ENCODE measurements around the gene USP3.
A peak's percentile ranks its signal among the peaks of the same experiment; 100 is the strongest.
"Not testable (repeated sequence)": the region's sequence is repeated elsewhere in the genome, so short reads cannot be mapped to it uniquely, and the experiment has no call there.

USP3 gene

GRCh38 chr15:63597038-63597790 is 92.8 kb downstream of the USP3 start, which contains the start of gene FBXL22:
TSS of gene FBXL22 (plus strand) at chr15:63597387. CDS start at chr15:63597393, 6 bp downstream.
- no peak for DNase-seq

- DNase-seq = no peak
Observed at GRCh38 chr15:63597821-63598220, 93.4 kb downstream of the USP3 start.

- no peak for DNase-seq
Observed at GRCh38 chr15:63598473-63599400, 94.3 kb downstream of the USP3 start.

GRCh38 chr15:63599401-63600000 is 95.1 kb downstream of the USP3 start:
- peak; percentile 46 for DNase-seq

- no peak for DNase-seq
Observed at GRCh38 chr15:63600001-63600615, 95.7 kb downstream of the USP3 start.

- DNase-seq = peak; percentile 90
Observed at GRCh38 chr15:63600616-63601025, 96.2 kb downstream of the USP3 start.

GRCh38 chr15:63601026-63601703 is 96.8 kb downstream of the USP3 start:
- peak; percentile 41 for DNase-seq

- no peak for DNase-seq
Observed at GRCh38 chr15:63601704-63602185, 97.4 kb downstream of the USP3 start.

- DNase-seq = no peak
Observed at GRCh38 chr15:63602595-63602994, 98.2 kb downstream of the USP3 start.

GRCh38 chr15:63603516-63603915 is 99.1 kb downstream of the USP3 start:
- no peak for DNase-seq

GRCh38 chr15:63604281-63604680 is 99.9 kb downstream of the USP3 start:
- DNase-seq = no peak

GRCh38 chr15:63605036-63605435 is 100.6 kb downstream of the USP3 start:
- no peak for DNase-seq

- DNase-seq = peak; percentile 58
Observed at GRCh38 chr15:63605816-63606215, 101.4 kb downstream of the USP3 start.

- DNase-seq = no peak
Observed at GRCh38 chr15:63606308-63606707, 101.9 kb downstream of the USP3 start.

GRCh38 chr15:63608989-63609388 is 104.6 kb downstream of the USP3 start:
- no peak for DNase-seq

- DNase-seq = no peak
Observed at GRCh38 chr15:63609448-63609847, 105.1 kb downstream of the USP3 start.

GRCh38 chr15:63610209-63610841 is 105.9 kb downstream of the USP3 start:
- DNase-seq = peak; percentile 82

GRCh38 chr15:63611177-63611576 is 106.8 kb downstream of the USP3 start:
- DNase-seq = no peak

- DNase-seq = no peak
Observed at GRCh38 chr15:63612300-63612699, 107.9 kb downstream of the USP3 start.

GRCh38 chr15:63615935-63616334 is 111.5 kb downstream of the USP3 start:
- DNase-seq = no peak

- DNase-seq = not testable (repeated sequence)
Observed at GRCh38 chr15:63617147-63617546, 112.8 kb downstream of the USP3 start.

- DNase-seq = not testable (repeated sequence)
Observed at GRCh38 chr15:63617627-63618026, 113.2 kb downstream of the USP3 start.
